Measurements from ENCODE around the gene GBX2. TPM values are rescaled to one million over a fixed set of nuclear protein-coding genes. Genes with fewer than 3 reads are reported as not detected.

The GBX2 gene
- total RNA-seq, 1 experiment from 2014 or later, result 0.31 TPM

DNA sequence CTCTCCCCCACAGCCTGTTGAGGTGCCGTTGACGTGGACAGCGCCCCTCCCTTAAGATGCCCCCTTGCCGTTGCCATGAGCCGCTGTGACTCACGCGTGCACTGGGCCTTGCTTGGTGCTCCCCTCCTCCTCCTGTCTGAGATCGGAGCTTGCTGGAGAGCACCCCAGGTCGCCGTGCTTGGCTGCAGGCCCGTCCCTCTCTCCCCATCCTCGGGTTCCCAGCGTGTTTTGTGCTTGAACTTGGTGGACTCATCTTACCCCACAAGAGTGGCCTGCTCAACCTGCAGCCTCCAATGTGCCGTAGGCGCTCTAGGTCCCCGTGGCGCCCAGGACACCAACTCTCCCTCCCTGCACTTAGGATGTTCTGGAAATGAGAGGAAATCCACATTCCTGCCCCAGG, 39.9 kb downstream of the GBX2 start:
- Histone ChIP-seq H4K8ac (replicated peaks; ENCODE audit: insufficient read length, low read depth, low read length) (no peak overlapping the region), H3K4me2 (ENCODE audit: insufficient read depth, insufficient read length, low read length) (no peak overlapping the region), H3K9ac (ENCODE audit: extremely low read depth, insufficient read length, low read length) (no peak overlapping the region), H4K20me1 (ENCODE audit: control insufficient read depth, insufficient read depth, insufficient read length) (no peaks in the 10 kb centered on the region), H2BK120ac (ENCODE audit: low read depth, low read length, poor library complexity, severe bottlenecking) (no peak overlapping the region), H2AK5ac (ENCODE audit: insufficient read length, low read length) (no peak overlapping the region), H3K4ac (ENCODE audit: low read depth, low read length) (no peak overlapping the region), H2BK12ac (ENCODE audit: insufficient read length, low read depth, low read length) (no peak overlapping the region), H3K79me2 (ENCODE audit: insufficient read depth, low read length) (no peaks in the 10 kb centered on the region), H3K27me3 (ENCODE audit: insufficient read depth, low read length) (no peaks in the 10 kb centered on the region), H3K27ac (ENCODE audit: insufficient read length, low read depth, low read length) (no peak overlapping the region), H2BK15ac (ENCODE audit: low read depth, low read length) (no peak overlapping the region), H3K4me1 (ENCODE audit: insufficient read depth, low read length) (peaks cover 6% of the 10 kb centered on the region; the same call in 1 of the 2 replicates), H2AFZ (ENCODE audit: low read length) (no peak overlapping the region), H4K91ac (ENCODE audit: insufficient read length, low read depth, low read length) (no peak overlapping the region), H3K23me2 (ENCODE audit: insufficient read length, low read depth, low read length, poor library complexity, severe bottlenecking) (no peaks in the 10 kb centered on the region), H3K18ac (ENCODE audit: insufficient read length, low read depth, low read length) (no peak overlapping the region), H3T11ph (ENCODE audit: low read length) (no peak overlapping the region), H2BK20ac (ENCODE audit: low read depth, low read length, poor library complexity, severe bottlenecking) (no peak overlapping the region), H3K14ac (ENCODE audit: insufficient read depth, low read length) (no peak overlapping the region; the same call in 1 of the 2 replicates), H3K56ac (ENCODE audit: insufficient read length, low read depth, low read length) (no peak overlapping the region), H3K9me3 (ENCODE audit: control insufficient read depth, low read depth, low read length) (no peaks in the 10 kb centered on the region), H4K5ac (ENCODE audit: insufficient read length, low read depth, low read length) (no peak overlapping the region), H3K79me1 (ENCODE audit: insufficient read depth, low read depth, low read length, poor library complexity, severe bottlenecking) (no peaks in the 10 kb centered on the region), H3K23ac (ENCODE audit: insufficient read length, low read depth, low read length) (no peak overlapping the region), H2BK5ac (ENCODE audit: insufficient read length, low read length) (no peak overlapping the region)
- Mint-ChIP-seq H3K4me1 (peaks cover 12 to 19% of the 10 kb centered on the region in 2 experiments), H3K4me3 (no peak overlapping the region), H3K27me3 (ENCODE audit: low read depth) (no peaks in the 10 kb centered on the region; the same call in 1 of the 2 replicates), H3K36me3 (ENCODE audit: insufficient read depth in 1 of 3, low read depth in 3 of 3) (peaks cover 5 to 10% (median 8%) of the 10 kb centered on the region in 3 experiments; a peak in 6 of 7 replicates), H3K27ac (no peak overlapping the region), H3K9me3 (no peaks in the 10 kb centered on the region)
- no CpG with 5 or more reads among the region's 17 CpGs for whole genome bisulfite sequencing (ENCODE audit: extremely low coverage, insufficient read length, low lambda C conversion rate)
- no peak for DNase-seq
- TF ChIP-seq CTCF (conservative IDR thresholded peaks at IDR 0.05), result no peak
